ENCODE data around the gene TALDO1. TPM values are rescaled to one million over a fixed set of nuclear protein-coding genes. Genes with fewer than 3 reads are reported as not detected.

Gene TALDO1
- total and polyA plus RNA-seq, 10 of the 15 experiments (the other 5 are each of a cell fraction or from before 2014, with no cell fraction given) = 121 to 302 (median 182) TPM

- TF ChIP-seq PAX5 (IDR thresholded peaks at IDR 0.05; ENCODE audit: borderline replicate concordance, low read depth, low read length) (0 out of 2 replicates have a peak, but pooled peaks have one; percentile 4), MEF2B (IDR thresholded peaks at IDR 0.05; ENCODE audit: partially characterized antibody, poor library complexity, severe bottlenecking) (no peak), BCL3 (IDR thresholded peaks at IDR 0.05; ENCODE audit: borderline replicate concordance, insufficient read depth, low read depth, low read length, poor library complexity, severe bottlenecking) (peak; percentile 65), POLR2A (IDR thresholded peaks at IDR 0.05; ENCODE audit: low read depth, low read length) (peak; percentile 50; the same call in 1 of the 2 replicates), RELA (IDR thresholded peaks at IDR 0.05; ENCODE audit: borderline replicate concordance, partially characterized antibody) (peak; percentile 64), GATAD2B (conservative IDR thresholded peaks at IDR 0.05; ENCODE audit: low read depth) (peak; percentile 73), MEF2A (IDR thresholded peaks at IDR 0.05; ENCODE audit: insufficient read depth, low read depth, low read length) (no peak), BHLHE40 (IDR thresholded peaks at IDR 0.05; ENCODE audit: borderline replicate concordance in 1 of 2, low read depth in 2 of 2, low read length in 1 of 2) (peak in 1 of 2 experiments; percentile 29; a peak in 1 of 4 replicates), LARP7 (IDR thresholded peaks at IDR 0.05) (peak; percentile 63), SMC3 (IDR thresholded peaks at IDR 0.05; ENCODE audit: borderline replicate concordance, low read length) (peak; percentile 35; the same call in 1 of the 2 replicates), MAX (IDR thresholded peaks at IDR 0.05; ENCODE audit: low read depth, low read length) (peak; percentile 8; the same call in 1 of the 2 replicates), SMARCA5 (IDR thresholded peaks at IDR 0.05) (peak; percentile 93), RB1 (IDR thresholded peaks at IDR 0.05; ENCODE audit: borderline replicate concordance) (peak; percentile 66; the same call in 1 of the 2 replicates), ZNF217 (IDR thresholded peaks at IDR 0.05) (0 out of 2 replicates have a peak, but pooled peaks have one; percentile 39), NR2F1 (conservative IDR thresholded peaks at IDR 0.05) (peak; percentile 40; the same call in 1 of the 2 replicates), ZNF687 (IDR thresholded peaks at IDR 0.05) (0 out of 2 replicates have a peak, but pooled peaks have one; percentile 32), EGR1 (IDR thresholded peaks at IDR 0.05; ENCODE audit: borderline replicate concordance in 1 of 2, low read depth in 2 of 2, low read length in 2 of 2) (peak in 1 of 2 experiments; percentile 39; a peak in 1 of 3 replicates), DPF2 (IDR thresholded peaks at IDR 0.05) (peak; percentile 39; the same call in 1 of the 2 replicates), BCLAF1 (IDR thresholded peaks at IDR 0.05) (0 out of 2 replicates have a peak, but pooled peaks have one; percentile 19)
Measured at GRCh38 chr11:798093-798713, 50.9 kb downstream of the TALDO1 start, which contains the start of gene SLC25A22 (continued).

Data from GM12878 (cell line).